Mucosa of descending colon (tissue), 3 donors: Measurements from ENCODE around the gene SS18L1. TPM values are rescaled to one million over a fixed set of nuclear protein-coding genes. Genes with fewer than 3 reads are reported as not detected.
A peak's percentile ranks its signal among the peaks of the same experiment; 100 is the strongest.

Source experiments
- ATAC-seq: fragments of 200-7000 bp; cut with Tn5 transposase; one replicate; pipeline ENCODE4 v1.9.1; 2020; ENCODE audit warnings: mild to moderate bottlenecking, moderate library complexity
- DNase-seq, 3 donors: peaks; one replicate each; pipeline ENCODE4 v3.0.0-alpha.2; 2020
- H3K36me3 ChIP-seq: fragments of 200-600 bp; one replicate; pipeline ENCODE4 v1.8.0; 2021; ENCODE audit warnings: low read depth, mild to moderate bottlenecking
- H3K4me1 ChIP-seq: fragments of 200-600 bp; one replicate; pipeline ENCODE4 v1.8.0; 2021; ENCODE audit warnings: low read depth, mild to moderate bottlenecking
- H3K4me3 ChIP-seq: fragments of 200-600 bp; one replicate; pipeline ENCODE4 v1.8.0; 2021; ENCODE audit warnings: mild to moderate bottlenecking
- H3K9me3 ChIP-seq: fragments of 200-600 bp; one replicate; pipeline ENCODE4 v1.8.0; 2021; ENCODE audit warnings: mild to moderate bottlenecking
- intact Hi-C, 2 donors: fragments of 100-400 bp; cut with DNase I in 1 of 2; cut with micrococcal nuclease in 1 of 2; formaldehyde crosslinking; loops; one replicate each; pipeline versions ENCODE4 v1.11.0 to v1.11.1; 2022; cut with DNase I, micrococcal nuclease
- total RNA-seq, 3 donors: library from RNA; stranded (reverse); fragmentation: NEBNext Ultra II Directional in 2 of 3; extraction: Animal tissue kit (Norgen Biotek cat#: 25700) in 2 of 3; gene quantifications; one replicate each; pipeline versions ENCODE4 v1.2.1 to v1.2.4, GENCODE V29; 2021 to 2023
- TF ChIP-seq, protein P1 (sequence below): fragments of 200-600 bp; IDR thresholded peaks from one replicate; pipeline ENCODE4 v1.8.0; 2022; ENCODE audit warnings: antibody characterized with exemption, mild to moderate bottlenecking
- donor health status: DM: no; HTN: no; CAD: no; lungs with moderate emphysema.
- donor health status: DM: no; HTN: no; CAD: no.
- donor health status: DM: no; HTN: yes; CAD: no.

Gene SS18L1
- total RNA-seq, 3 donors from 2014 or later, result 13.2 to 16.0 (median 14.4) TPM

DNA sequence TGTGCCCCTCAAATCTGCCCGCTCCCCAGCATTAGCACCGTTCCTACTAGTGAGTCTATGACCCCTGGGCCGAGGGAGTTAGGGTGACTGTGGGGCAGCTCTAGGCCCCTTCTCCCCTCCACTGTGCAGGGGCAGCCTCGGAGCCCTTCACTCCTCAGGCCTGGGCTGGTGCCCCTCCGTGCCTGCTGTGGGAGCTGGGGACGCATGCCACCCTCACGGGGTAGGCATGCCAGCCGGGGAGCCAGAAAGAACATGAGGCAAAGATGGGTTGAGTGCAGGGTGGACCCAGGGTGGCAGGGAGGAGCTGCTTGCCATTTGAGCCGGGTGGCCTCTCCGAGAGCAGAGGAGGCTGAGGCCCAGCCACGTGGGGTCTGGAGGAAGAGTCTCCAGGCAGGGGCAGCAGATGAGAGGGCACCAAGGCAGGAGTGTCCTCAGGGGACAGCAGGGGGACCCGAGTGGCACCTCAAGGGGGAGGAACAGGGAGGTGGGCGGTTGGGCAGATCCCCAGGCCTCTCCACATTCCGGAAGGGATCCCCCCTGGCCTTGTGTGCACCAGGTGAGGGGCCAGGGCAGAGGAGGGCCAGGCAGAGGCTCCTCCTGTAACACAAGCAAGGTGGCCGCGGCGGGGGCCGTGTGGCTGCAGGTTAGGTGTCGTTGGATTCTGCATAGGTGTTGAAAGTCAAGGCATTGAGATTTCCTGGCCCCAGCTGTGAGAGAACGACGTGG is 39.9 kb upstream of the SS18L1 start:
- TF ChIP-seq, protein P1, sequence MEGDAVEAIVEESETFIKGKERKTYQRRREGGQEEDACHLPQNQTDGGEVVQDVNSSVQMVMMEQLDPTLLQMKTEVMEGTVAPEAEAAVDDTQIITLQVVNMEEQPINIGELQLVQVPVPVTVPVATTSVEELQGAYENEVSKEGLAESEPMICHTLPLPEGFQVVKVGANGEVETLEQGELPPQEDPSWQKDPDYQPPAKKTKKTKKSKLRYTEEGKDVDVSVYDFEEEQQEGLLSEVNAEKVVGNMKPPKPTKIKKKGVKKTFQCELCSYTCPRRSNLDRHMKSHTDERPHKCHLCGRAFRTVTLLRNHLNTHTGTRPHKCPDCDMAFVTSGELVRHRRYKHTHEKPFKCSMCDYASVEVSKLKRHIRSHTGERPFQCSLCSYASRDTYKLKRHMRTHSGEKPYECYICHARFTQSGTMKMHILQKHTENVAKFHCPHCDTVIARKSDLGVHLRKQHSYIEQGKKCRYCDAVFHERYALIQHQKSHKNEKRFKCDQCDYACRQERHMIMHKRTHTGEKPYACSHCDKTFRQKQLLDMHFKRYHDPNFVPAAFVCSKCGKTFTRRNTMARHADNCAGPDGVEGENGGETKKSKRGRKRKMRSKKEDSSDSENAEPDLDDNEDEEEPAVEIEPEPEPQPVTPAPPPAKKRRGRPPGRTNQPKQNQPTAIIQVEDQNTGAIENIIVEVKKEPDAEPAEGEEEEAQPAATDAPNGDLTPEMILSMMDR, result no peak
- DNase-seq (no peak), ATAC-seq (no peak)
- intact Hi-C loops, result no loop called here
- H3K4me1 ChIP-seq, result peaks cover 11% of the 10 kb centered on the region
- peaks cover 21% of the 10 kb centered on the region for H3K9me3 ChIP-seq
- H3K4me3 ChIP-seq, result no peak overlapping the region
- no peaks in the 10 kb centered on the region for H3K36me3 ChIP-seq

DNA sequence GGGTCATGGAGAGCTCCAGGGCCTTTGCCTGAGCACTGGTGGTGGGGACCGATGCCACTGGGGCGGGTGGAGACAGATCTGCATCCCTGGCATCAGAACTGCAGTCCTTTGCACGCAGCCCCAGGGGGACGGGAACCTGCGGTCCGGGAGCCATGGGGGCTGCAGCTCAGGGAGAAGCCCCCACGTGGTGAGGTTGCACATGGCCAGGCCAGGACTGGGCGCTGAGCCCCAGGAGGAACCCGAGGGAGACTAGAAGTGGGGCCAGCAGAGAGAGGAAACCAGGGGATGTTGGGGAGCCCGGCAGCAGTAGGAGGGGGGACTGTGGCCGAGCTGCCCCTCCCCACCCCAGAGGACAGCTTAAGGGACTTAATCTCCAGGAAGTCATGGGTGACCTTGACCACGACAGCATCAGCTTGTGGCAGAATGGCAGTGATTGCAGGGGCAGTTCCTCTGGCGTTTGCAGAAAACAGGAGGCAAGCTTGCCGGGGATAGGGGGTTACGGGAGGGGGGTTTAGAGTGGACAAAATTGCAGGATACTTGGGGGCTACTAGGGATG is 39.3 kb upstream of the SS18L1 start:
- peaks cover 28% of the 10 kb centered on the region for H3K9me3 ChIP-seq
- H3K4me1 ChIP-seq, result peaks cover 11% of the 10 kb centered on the region
- H3K4me3 ChIP-seq, result no peak overlapping the region
- ATAC-seq, result no peak
- TF ChIP-seq, protein P1, result no peak
- DNase-seq, result no peak
- no peaks in the 10 kb centered on the region for H3K36me3 ChIP-seq
- intact Hi-C loops, result no loop called here

DNA sequence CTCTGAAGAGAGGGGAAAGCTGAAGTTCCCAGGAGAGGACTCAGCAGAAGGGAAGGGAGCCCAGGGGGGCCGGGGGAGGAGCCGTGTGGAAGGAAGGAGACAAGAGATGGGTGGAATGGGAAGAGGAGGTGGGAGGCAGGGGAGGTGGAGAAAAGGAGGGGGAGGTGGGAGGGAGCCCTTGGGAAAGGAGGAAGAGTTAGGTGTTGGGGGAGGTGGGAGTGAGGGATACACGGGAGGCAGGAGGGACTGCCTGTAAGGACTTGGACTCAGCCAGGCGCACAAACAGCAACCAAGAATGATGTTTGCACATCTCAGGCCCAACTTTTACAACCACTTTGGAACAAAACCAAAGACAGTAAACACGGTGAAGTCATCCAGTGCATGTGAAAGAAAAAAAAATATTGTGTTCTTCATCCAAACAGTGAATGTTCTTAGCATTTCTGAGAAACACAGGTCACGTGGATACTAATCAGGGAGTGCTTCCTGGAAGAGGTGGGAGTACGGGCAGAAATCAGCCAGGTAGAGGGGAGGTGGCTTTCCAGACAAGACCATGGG is 38.7 kb upstream of the SS18L1 start:
- intact Hi-C loops, result no loop called here
- peaks cover 33% of the 10 kb centered on the region for H3K9me3 ChIP-seq
- peaks cover 11% of the 10 kb centered on the region for H3K4me1 ChIP-seq
- TF ChIP-seq, protein P1, result no peak
- H3K4me3 ChIP-seq, result no peak overlapping the region
- no peaks in the 10 kb centered on the region for H3K36me3 ChIP-seq
- ATAC-seq (peak; percentile 95), DNase-seq (peak in 1 of 3 donors; percentile 57)

DNA sequence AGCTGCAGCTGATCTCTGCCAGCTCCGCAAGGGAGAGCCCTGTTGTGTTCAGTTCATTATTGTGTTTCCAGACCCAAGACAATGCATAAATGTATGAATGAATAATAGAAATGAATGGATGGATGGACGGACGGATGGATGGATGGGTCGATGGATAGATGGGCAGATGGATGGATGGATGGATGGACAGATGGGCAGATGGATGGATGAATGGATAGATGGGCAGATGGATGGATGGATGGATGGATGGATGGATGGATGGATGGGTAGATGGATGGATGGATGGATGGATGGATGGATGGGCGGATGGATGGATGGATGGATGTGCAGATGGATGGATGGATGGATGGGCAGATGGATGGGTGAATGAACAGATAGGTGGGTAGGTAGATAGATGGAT is 38.0 kb upstream of the SS18L1 start:
- peaks cover 40% of the 10 kb centered on the region for H3K9me3 ChIP-seq
- H3K4me3 ChIP-seq, result no peak overlapping the region
- H3K36me3 ChIP-seq, result no peaks in the 10 kb centered on the region
- intact Hi-C loops, result no loop called here
- DNase-seq (no peak), ATAC-seq (no peak)
- H3K4me1 ChIP-seq, result peaks cover 11% of the 10 kb centered on the region
- TF ChIP-seq, protein P1, result no peak

DNA sequence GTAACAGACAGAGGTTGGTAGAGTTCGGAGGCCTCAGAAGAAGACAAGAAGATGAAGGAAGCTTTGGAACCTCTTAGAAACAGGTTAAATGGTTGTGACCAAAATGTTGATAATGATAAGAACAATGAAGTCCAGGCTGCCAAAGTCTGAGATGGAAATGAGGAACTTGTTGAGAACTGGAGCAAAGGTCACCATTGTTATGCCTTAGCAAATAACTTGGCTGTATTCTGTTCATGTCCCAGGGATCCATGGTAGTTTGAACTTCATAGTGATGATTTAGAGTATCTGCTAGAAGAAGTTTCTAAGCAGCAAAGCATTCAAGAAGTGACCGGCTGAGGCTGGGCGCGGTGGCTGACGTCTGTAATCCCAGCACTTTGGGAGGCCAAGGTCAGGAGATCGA is 32.4 kb upstream of the SS18L1 start:
- no peaks in the 10 kb centered on the region for H3K4me1 ChIP-seq
- intact Hi-C loops, result no loop called here
- H3K9me3 ChIP-seq, result peaks cover 58% of the 10 kb centered on the region
- no peak overlapping the region for H3K4me3 ChIP-seq
- no peaks in the 10 kb centered on the region for H3K36me3 ChIP-seq
- TF ChIP-seq, protein P1, result no peak
- ATAC-seq, result peak; percentile 72
- no peak for DNase-seq
